ENCODE data around the gene MAP4K5.
"Not testable (repeated sequence)": the region's sequence is repeated elsewhere in the genome, so short reads cannot be mapped to it uniquely, and the experiment has no call there.

DNA sequence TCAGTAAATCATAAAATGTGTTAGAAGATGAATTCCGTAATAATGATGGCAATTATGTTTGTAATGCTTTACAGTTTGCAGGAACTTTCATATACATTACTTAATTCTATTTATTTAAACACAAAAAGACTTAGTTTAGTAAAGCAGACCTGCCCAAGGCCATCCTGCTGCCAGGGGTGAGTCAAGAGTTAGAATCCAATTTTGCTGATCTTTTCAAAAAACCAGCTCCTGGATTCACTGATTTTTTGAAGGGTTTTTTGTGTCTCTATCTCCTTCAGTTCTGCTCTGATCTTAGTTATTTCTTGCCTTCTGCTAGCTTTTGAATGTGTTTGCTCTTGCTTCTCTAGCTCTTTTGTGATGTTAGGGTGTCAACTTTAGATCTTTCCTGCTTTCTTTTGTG, 25.3 kb downstream of the MAP4K5 start:
- TF ChIP-seq POLR2AphosphoS5 (IDR thresholded peaks at IDR 0.05; ENCODE audit: low read depth, low read length); TAF1 (IDR thresholded peaks at IDR 0.05; ENCODE audit: borderline replicate concordance, low read depth, low read length): not testable (repeated sequence)

Measured in GM12892 (cell line).